ENCODE results near the gene LINC01488.

DNA sequence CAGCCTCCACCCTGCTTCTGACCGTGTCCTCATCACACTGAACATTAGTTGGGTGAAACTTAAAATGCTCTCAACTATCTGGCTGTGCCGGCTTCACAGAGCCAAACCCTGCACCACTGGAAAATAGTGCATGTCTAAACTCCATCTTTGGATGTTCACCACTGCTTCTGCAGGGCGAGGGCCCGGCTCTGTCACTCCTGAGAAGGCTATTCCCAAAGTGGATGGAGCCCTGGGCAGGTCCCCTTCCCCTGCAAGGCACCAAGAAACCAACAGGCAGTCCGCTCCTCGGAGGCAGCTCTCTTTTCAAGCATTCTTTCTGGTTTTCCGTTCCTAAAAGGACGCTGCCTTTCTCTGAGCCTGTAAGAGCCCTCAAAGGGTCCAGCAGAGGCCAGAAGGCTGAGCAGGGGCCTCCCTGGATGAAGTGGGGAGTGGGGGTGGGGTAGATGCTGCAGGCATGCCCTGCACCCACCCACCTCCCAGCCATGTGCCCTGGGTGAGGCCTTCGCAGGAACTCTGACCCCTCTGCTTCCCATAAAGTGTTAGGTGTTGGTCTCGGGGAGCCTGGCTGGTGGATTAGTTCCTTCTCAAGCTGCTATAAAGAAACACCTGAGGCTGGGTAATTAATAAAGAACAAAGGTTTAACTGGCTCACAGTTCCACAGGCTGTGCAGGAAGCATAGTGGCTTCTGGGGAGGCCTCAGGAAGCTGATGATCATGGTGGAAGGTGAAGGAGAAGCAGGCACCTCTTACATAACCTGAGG, 23.3 kb downstream of the LINC01488 start:
- TF ChIP-seq, protein P1, sequence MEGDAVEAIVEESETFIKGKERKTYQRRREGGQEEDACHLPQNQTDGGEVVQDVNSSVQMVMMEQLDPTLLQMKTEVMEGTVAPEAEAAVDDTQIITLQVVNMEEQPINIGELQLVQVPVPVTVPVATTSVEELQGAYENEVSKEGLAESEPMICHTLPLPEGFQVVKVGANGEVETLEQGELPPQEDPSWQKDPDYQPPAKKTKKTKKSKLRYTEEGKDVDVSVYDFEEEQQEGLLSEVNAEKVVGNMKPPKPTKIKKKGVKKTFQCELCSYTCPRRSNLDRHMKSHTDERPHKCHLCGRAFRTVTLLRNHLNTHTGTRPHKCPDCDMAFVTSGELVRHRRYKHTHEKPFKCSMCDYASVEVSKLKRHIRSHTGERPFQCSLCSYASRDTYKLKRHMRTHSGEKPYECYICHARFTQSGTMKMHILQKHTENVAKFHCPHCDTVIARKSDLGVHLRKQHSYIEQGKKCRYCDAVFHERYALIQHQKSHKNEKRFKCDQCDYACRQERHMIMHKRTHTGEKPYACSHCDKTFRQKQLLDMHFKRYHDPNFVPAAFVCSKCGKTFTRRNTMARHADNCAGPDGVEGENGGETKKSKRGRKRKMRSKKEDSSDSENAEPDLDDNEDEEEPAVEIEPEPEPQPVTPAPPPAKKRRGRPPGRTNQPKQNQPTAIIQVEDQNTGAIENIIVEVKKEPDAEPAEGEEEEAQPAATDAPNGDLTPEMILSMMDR (IDR thresholded peaks at IDR 0.05): no peak
- TF ChIP-seq POLR2AphosphoS5 (IDR thresholded peaks at IDR 0.05): no peak

Data from upper lobe of left lung (tissue), 4 donors.